NCI-H526 treated with DMSO at 0.1 percent for 48 hours (cell line): Measurements from ENCODE around the gene STX4.
"Not testable (repeated sequence)": the region's sequence is repeated elsewhere in the genome, so short reads cannot be mapped to it uniquely, and the experiment has no call there.

Source experiments
- DNase-seq: peaks from one replicate; lab custom pipeline; 2025; lab: John Stamatoyannopoulos, UW

Gene STX4

DNA sequence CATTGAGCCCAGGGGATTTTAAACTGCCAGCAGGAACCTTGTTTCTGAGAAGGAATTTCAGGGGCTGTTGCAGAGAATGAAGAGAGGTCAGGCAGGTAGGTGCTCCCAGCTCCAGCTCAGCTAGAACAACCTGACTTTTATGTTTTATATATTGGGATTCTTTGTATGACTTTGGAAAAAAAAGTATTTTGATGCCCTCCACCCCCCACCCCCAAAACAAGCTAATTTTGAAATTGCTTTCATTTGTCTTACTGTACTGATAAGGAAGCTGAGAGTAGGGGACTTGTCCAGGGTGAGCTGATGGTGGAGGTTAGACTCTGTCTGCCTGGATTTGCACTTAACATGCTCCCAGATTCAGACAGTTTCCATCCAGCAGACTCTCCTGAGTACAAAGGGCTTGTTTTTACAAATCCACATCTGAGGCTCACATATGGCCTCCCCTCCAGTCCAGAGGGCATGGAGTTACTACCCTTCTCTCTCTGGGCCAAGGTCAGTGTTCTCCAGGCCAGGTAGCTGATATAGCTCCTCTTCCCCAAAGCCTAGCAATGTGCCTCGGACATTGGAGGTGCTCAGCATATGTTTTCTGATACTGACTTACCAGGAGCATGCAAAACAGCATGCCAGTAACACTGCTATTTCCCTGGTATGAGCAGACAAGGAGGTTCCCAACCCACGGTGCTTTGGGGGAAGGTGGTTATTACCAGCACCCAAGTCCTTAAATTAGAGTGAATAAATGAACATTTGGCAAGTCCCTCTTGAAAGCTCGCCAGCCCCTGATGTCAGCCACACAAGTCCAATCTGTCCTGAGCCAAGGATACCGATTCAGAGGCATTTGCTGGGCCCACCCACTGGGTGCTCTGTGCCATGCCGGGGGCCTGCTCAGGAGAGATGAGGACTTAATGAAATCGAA, 34.3 kb upstream of the STX4 start:
- no peak for DNase-seq

GRCh38 chr16:31000671-31001382, 32.5 kb upstream of the STX4 start:
- no peak for DNase-seq

DNA sequence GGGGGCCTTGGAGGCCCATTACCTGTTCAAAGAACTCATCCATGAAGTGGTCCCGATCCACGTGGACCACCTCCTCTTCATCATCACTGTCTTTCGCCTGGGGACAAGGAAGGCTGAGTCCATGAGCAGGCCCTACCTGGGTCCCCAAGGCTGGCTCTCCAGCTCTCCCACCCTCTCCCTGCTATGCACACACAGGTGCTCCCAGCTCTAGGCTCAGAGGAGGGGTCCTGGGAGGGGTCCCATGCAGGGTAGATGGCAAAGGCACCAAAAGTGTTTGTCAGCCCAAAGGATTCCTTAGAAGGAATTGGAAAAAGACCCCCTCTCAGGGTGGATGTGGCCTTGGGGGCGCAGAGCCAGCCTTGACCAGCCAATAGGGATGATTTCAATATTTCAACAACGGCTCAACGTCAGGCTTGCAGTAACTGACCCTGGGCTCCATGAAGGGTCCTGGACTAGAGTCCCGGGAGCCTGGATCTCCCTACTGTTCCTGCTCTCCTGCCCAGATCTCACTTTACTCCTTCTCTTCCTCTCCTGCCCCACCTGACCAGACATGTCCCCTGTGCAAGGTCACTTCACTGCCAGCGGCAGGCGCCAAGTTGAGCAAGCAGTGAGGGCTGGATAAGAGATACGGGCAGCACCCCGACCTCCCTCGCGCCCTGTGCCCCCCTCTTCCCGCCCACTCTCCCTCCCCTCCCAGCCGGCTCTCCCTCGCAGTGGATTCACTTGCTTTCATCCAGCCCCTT, 31.7 kb upstream of the STX4 start:
- no peak for DNase-seq

DNA sequence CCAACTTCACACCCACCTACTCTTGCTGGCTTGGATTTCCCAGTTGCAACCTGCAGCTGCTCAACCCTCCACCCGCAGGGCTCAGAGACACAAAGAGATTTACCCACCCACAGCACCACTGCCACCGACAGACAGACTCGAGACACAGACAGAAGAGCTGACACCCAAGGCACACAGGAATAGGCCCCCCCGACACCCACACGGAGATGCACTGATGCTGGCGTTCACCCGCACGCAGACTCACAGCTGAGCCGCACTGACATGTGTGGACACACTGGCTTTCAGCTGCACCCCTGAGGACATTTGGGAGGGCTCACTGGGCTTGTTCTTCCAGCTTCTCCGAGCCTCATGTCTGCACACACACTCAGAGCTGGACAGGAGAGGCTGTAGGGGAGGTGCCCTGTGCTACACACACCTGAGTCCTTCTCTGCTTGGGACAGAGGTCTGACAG, 31.1 kb upstream of the STX4 start:
- no peak for DNase-seq

DNA sequence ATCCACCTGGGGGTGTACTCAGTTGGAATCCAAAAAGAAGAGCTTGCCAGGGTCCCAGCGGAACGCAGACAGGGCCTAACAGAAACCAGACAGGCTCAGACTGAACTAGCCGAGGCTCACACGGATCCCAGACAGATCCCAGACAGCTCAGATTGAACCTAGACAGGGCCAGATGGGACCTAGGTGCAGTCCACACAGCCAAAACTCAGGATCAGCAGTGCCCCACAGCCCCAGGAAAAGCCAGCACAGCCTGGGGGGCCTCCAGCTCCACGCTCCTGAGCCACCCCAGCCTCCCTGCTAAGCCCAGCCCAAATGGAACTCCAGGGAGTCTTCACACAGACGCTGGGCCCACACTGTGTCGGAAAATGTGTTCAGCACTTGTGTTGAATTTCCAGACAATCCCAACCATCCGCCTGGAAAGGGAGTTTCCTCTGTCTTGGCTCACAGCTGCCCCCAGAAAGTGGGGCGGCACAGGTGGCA, 30.5 kb upstream of the STX4 start:
- DNase-seq, result no peak

DNA sequence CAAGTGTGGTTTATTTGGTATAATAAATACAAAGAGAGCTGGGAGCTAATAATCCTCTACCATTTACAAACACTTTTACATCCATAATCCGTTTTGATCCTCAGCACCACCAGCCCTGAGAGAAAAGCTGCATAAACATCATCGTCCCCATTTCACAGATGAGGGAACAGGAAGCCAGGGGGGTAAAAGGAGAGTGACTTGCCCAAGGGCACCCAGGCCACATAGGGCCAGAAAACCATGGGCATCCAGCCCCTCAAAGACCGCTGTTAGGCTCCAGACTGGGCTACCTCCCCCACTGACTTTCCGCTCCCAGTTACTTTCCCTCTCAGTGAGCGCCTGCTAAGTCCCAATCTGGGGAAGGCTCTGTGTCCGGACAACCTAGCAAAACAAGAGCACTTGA, 29.6 kb upstream of the STX4 start:
- no peak for DNase-seq

- DNase-seq, result no peak
These were observed 28.7 kb upstream of the STX4 start for GRCh38 chr16:31004658-31005057.

DNA sequence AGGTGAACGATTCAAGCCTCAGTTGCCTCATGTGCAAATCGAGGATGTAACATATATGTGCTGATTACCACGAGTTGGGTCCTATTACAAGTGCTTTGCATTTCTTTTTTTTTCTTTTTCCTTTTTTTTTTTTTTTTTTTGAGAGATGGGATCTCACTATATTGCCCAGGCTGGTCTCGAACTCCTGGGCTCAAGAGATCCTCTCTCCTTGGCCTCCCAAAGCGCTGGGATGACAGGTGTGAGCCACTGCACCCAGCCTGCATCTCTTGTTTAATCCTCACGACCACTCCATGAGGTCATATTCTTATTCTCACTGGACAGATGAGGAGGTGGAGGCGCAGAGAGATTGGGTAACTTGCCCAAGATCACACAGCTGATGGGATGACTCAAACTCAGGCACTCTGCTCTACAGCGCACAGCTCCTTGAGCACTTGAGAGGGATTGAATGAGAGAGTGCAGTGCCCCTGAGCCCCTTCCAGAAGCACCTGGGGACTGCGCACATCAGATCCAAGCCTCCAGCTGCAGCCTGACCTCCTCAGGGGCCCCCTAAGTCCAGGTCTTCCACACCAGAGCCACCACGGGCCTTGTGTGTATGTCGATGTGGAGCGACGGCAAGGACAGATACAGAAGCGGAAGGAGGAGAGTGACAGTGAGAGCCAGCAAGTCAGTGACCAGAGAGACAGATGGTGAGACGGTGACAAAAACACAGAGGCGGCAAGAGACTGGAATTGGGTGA, 27.8 kb upstream of the STX4 start:
- DNase-seq, result no peak

GRCh38 chr16:31006086-31006385, 27.3 kb upstream of the STX4 start:
- DNase-seq, result no peak

DNA sequence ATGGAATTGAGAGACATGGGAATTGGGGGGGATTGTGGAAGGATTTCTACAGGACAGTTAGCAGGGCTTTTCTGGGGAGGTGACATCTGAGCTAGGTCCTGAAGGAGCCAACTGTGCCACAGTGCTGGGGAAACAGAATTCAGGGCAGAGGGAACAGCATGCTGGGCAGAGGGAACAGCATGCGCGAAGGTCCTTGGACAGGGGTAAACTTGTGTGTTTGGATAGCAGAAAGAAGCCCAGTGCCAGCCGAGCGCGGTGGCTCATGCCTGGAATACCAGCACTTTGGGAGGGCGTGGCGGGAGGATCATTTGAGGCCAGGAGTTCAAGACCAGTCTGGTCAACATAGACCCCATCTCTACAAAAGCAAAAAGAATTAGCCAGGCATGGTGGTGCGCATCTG, 26.8 kb upstream of the STX4 start:
- DNase-seq, result no peak

DNA sequence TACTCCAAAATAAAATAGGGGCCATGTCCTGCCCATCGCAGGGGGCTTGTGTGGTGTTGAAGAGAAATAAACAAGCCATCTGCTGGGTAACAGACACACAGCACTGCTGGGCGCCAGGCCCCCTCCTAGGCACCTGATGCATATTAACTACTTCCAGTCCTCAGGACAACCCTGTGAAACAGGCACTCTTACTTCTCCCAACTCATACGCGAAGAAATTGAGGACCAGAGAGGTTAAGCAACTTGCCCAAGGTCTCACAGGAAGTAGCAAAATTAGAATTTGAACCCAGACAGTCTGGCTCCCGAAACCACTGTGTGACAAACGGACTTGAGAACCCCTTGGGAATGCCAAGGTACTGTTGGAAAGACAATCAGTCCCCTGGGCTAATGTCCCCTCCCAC, 25.7 kb upstream of the STX4 start:
- no peak for DNase-seq

DNA sequence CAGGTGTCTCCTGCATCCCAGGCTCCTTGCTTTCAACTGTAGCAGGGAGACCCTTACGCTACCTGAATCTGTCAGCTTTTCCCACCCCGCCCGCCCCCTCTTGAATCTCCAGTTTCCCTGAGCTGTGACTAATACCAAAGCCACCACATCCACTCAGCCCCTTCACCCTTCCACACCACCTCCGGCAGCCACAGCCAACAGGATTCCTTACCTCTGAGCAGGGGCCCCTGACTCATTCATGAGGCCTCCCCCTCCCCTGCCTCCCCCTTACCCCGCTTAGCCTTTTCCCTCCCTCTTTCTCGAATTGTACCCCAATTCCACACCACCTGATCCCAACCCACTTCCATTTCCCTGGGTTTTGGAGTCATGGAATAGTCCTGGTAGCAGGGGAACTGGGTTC, 25.2 kb upstream of the STX4 start:
- DNase-seq, result no peak

- no peak for DNase-seq
These were observed 24.8 kb upstream of the STX4 start for GRCh38 chr16:31008551-31008950.

- no peak for DNase-seq
These were observed 24.2 kb upstream of the STX4 start for GRCh38 chr16:31009120-31009519.

- DNase-seq, result no peak
These were observed 23.3 kb upstream of the STX4 start for GRCh38 chr16:31009894-31010584.

DNA sequence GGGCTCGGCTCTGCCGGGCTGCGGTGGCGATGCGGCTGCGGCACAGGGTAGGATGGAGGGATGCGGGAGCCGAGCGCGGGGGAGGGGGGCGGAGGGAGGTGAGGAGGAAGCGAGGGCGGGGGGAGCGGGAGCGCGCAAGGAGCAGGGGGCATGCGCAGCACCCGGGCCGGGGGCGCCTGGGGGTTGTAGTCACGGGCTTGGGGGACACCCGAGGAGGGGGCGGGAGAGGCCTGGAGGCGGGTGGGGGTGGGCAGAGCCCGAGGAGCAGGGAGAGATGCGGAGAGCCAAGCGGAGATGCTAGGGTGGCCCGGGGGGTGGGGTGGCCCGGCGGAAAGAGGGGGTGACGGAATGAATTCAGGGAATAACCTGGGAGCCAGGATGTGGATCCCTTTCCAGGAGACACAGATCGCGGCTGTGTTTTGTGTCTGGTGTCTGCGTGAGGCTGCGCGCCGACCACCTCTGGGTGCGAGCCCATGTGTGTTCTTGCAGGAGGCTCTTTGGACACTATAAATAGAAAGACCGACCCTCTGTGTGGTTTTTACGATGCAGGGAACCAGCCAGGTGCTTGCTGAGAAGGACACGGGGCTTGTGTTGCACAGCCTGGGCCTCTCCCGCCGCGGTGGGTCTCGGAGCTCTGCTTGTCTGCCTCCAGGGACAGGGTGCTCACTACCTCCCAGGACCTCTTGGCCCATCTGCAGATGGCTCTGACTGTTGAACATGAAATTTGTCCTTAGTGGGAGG, 22.6 kb upstream of the STX4 start, which contains the start of gene STX1B:
Gene STX1B (minus strand): TSS at position 54 of the 741 bp plus-strand sequence. CDS start 242 bp downstream, outside the sequence.
- DNase-seq, result no peak

- not testable (repeated sequence) for DNase-seq
These were observed 21.5 kb upstream of the STX4 start for GRCh38 chr16:31011815-31012214.

DNA sequence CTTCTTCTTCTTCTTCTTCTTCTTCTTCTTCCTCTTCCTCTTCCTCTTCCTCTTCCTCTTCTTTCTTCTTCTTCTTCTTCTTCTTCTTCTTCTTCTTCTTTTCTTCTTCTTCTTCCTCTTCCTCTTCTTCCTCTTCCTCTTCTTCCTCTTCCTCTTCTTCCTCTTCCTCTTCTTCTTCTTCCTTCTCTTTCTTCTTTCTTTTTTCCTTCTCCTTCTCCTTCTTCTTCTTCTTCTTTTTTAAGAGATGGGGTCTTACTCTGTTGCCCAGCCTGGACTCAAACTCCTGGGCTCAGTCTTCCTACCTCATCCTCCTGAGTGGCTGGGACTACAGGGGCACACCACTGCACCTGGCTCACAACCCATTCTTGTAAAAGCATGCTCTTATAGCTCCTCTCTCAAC, 20.1 kb upstream of the STX4 start:
- not testable (repeated sequence) for DNase-seq

DNA sequence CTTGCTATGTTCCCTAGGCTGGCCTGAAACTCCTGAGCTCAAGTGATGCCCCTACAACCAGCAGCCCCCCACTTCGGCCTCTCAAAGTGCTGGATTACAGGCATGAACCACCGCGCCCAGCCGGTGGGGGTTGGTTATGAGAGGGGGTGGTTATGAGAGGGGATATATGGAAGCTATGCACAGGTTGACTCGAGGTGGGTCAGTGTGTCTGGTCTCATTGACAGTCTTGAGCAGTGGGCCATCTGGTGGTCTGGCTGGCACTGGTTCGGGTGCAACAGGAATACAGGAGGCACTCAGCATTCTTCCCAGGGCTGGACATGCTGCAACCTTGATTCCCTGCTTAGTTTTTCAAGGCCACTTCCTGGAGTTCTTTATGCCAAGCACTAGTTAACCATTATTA, 17.3 kb upstream of the STX4 start:
- DNase-seq, result no peak

GRCh38 chr16:31017756-31018155, 15.6 kb upstream of the STX4 start:
- not testable (repeated sequence) for DNase-seq
